NCI-H1436 treated with DMSO at 0.1 percent for 48 hours (cell line): ENCODE data around the gene COQ5.
A peak's percentile ranks its signal among the peaks of the same experiment; 100 is the strongest.
"Not testable (repeated sequence)": the region's sequence is repeated elsewhere in the genome, so short reads cannot be mapped to it uniquely, and the experiment has no call there.

Source experiments
- DNase-seq: peaks from one replicate; lab custom pipeline; 2025; lab: John Stamatoyannopoulos, UW

Gene COQ5

GRCh38 chr12:120529641-120530417 lies 871 bp upstream of the COQ5 start:
- no peak for DNase-seq

GRCh38 chr12:120522568-120522967 lies 6.4 kb downstream of the COQ5 start:
- no peak for DNase-seq

GRCh38 chr12:120519324-120519723 lies 9.6 kb downstream of the COQ5 start:
- DNase-seq: not testable (repeated sequence)

- DNase-seq: no peak
Measured at GRCh38 chr12:120515496-120515895, 13.5 kb downstream of the COQ5 start.

- no peak for DNase-seq
Measured at GRCh38 chr12:120514002-120514401, 15.0 kb downstream of the COQ5 start.

- DNase-seq: no peak
Measured at GRCh38 chr12:120508537-120508936, 20.4 kb downstream of the COQ5 start.

GRCh38 chr12:120504587-120504986 lies 24.4 kb downstream of the COQ5 start:
- no peak for DNase-seq

- DNase-seq: no peak
Measured at GRCh38 chr12:120500581-120500980, 28.4 kb downstream of the COQ5 start.

- no peak for DNase-seq
Measured at GRCh38 chr12:120498870-120499515, 30.0 kb downstream of the COQ5 start.

- no peak for DNase-seq
Measured at GRCh38 chr12:120497524-120498150, 31.3 kb downstream of the COQ5 start.

- DNase-seq: no peak
Measured at GRCh38 chr12:120496413-120497340, 32.3 kb downstream of the COQ5 start.

GRCh38 chr12:120495731-120496412 lies 33.1 kb downstream of the COQ5 start, which contains the start of gene DYNLL1:
Gene DYNLL1 (plus strand): TSS chr12:120496113. CDS start chr12:120496422, 309 bp downstream.
- peak; percentile 76 for DNase-seq

- DNase-seq: no peak
Measured at GRCh38 chr12:120495186-120495730, 33.7 kb downstream of the COQ5 start.

GRCh38 chr12:120490833-120491512 lies 38.0 kb downstream of the COQ5 start:
- no peak for DNase-seq

GRCh38 chr12:120490325-120490724 lies 38.6 kb downstream of the COQ5 start:
- no peak for DNase-seq

GRCh38 chr12:120489018-120489417 lies 39.9 kb downstream of the COQ5 start:
- no peak for DNase-seq

- no peak for DNase-seq
Measured at GRCh38 chr12:120488057-120488640, 40.8 kb downstream of the COQ5 start.

- DNase-seq: not testable (repeated sequence)
Measured at GRCh38 chr12:120487552-120487951, 41.4 kb downstream of the COQ5 start.

GRCh38 chr12:120485961-120486881 lies 42.7 kb downstream of the COQ5 start:
- DNase-seq: no peak
